T1000 (cell line): ENCODE data around the gene NFATC2.

Source experiments
- DNase-seq: peaks from one replicate; lab custom pipeline; 2025; ENCODE audit warnings: mixed read lengths; lab: John Stamatoyannopoulos, UW

NFATC2 gene

GRCh38 chr20:51429696-51430095 lies 112.8 kb downstream of the NFATC2 start:
- no peak for DNase-seq

- no peak for DNase-seq
Observed at GRCh38 chr20:51429144-51429482, 113.4 kb downstream of the NFATC2 start.

GRCh38 chr20:51428401-51429143 lies 113.9 kb downstream of the NFATC2 start:
- no peak for DNase-seq

DNA sequence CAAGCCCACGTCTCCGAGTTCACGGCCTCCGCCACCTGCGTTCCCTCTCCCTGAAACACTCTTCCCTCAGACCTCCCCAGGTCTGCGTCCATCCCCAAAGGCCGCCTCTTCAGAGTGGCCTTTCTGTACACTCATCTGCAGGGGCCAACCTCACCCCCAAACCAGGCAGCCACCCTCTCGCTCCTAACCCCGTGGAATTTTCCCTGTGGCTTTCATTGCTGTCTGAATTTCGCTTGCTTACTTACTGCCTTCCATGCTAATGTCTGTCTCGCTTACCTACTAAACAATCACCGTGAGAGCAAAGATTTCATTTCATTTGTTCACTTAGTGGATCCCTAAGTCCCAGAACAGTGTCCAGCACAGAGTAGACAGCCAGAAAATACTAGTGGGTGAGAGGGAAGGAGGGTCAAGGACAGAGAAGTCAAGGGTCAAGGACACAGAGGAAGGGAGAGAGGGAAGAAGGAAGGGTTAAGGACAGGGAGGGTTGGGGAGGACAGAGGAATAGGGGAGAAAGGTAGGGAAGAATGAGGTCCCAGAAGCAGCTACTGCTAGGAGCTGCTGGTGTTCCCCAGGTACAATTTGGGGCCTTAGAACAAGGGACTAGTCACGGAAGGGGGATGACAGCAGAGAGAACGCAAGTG lies 114.7 kb downstream of the NFATC2 start:
- no peak for DNase-seq

GRCh38 chr20:51426718-51427650 lies 115.5 kb downstream of the NFATC2 start:
- no peak for DNase-seq

GRCh38 chr20:51425347-51426106 lies 117.0 kb downstream of the NFATC2 start:
- DNase-seq, result no peak

- DNase-seq, result no peak
Observed at GRCh38 chr20:51424270-51425117, 118.0 kb downstream of the NFATC2 start.

DNA sequence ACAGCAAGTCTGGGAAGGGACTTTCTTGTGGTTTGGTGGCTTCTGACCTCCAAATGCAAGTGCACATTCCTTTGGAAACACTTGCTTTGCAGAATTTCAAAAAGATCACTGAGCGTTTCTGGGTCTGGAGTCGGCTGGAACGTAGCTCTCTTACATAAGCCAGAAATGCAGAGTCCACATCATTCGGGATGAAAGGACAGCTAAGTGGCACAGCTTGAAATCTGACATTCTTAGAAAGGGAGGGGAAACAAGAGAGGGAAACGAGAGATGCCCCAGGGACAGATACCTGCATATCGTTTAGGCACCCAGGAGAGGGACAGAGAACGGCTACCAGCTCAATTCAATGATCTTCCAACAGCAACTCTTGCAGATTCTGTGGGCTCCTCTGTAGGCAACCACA lies 118.7 kb downstream of the NFATC2 start:
- DNase-seq, result no peak

- DNase-seq, result no peak
Observed at GRCh38 chr20:51423290-51423667, 119.2 kb downstream of the NFATC2 start.

DNA sequence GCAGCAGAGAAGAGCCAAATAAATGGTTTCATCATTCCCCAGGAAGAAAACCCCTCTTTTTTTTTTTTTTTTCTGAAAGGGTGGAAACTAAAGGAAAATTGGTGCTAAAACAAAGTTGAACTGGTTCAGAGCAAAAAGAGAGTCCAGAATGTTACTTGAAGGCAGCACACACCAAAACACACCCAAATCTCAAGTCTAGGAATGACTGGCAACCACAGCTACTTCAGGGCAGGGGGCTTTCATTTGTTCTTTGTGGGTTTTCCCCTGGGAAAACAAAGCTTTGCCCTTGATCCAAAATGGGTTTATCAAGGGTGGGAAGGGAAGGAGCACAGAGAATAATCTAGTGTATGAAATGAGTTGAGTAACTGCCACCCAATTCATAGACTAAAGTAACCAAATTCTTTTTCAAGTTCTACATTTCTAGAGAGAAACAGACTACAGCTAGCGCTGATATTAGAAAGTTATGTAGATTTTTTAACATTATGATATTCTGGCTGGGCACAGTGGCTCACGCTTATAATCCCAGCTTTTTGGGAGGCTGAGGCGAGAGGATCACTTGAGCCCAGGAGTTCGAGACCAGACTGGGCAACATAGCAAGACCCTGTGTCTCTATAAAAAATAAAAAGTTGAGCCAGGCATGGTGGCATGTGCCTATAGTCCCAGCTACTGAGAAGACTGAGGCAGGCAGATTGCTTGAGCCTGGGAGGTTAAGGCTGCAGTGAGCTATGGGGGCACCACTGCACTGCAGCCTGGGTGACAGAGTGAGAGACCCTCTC lies 119.8 kb downstream of the NFATC2 start:
- DNase-seq, result no peak

DNA sequence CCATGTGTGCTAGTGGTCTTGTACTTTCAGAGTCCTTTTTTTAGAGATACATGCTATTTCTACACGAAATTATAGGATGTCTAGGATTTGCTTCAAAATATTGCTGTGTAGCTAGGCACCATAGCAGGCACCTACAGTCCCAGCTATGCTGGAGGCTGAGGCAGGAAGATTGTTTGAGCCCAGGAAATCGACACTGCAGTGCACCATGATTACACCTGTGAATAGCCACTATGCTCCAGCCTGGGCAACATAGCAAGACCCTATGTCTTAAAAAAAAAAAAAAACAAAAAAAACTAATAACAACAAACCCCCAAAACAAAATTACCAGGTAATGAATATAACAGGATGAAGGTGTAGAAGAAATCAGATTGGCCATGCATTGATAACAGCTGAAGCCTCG lies 121.7 kb downstream of the NFATC2 start:
- DNase-seq, result no peak

DNA sequence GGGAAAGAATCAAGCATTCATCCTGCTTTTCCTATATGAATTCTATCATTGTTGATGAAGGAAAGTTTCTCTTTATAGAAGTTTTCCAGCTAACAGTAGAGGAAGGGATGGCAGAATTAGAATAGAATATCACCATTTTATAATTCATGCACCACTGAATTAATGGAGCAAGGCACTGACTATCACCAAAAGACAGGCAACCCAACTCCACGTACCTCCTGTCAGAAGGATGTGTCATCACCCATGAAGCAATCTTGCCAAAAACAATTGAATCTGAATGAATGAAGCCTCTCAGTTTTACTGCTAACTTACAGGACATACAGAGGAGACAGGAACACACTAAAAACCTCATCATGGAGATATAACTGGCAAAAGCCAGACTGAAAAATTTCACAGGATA lies 122.4 kb downstream of the NFATC2 start:
- DNase-seq, result no peak

DNA sequence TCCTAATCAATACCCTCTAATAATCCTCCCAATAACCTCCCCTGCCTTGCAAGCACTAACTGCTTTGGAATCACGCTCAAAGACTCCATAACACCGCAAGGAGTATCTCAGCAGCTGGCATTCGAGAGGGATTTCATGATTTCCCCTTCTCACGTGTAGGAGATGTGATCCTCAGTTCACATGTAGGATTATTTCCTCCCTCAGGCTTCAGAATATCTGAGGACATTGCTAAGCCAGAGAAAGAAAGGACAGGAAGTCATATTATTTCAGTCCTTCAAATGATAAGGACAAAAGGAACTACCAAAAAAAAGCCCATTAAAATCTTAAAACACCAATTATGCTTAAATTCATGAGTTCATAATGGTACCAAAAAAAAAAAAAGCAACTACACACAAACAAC lies 122.9 kb downstream of the NFATC2 start:
- DNase-seq, result no peak

GRCh38 chr20:51419231-51419630 lies 123.3 kb downstream of the NFATC2 start:
- no peak for DNase-seq

- DNase-seq, result no peak
Observed at GRCh38 chr20:51418137-51418529, 124.4 kb downstream of the NFATC2 start.

- DNase-seq, result no peak
Observed at GRCh38 chr20:51417250-51418136, 125.0 kb downstream of the NFATC2 start.

DNA sequence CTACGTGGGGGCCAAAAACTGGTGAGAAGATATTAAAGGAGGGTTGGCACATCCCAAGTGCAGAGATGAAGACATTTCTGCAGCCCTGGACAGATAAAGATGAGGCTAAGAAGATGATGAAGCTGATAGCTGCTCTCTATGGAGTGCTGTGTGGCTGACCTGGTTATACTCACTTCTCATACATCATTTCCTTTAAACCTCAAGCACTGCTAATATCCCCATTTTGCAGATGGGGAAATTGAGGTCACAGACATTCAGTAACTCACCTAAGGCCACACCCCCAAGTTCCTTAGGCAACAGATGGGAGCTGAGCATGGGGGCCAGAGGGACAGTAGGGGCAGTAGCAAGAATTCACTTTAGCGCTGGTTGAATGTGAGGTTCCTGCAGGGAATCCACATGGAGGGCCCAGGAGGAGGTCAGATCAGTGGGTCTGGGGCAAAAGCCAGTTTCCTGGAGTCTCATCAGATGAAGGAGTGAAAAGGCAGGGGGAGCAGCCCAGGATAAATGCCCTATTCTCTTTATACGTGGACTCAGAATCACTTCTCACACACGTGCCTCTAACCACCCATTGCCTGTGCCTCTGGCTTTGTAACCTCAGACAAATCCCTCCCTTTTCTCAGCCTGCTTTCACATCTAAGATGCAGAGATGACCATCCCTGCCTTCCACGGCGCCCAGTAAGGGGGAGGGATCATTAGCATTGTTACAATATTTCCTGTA lies 125.8 kb downstream of the NFATC2 start:
- DNase-seq, result no peak

GRCh38 chr20:51413857-51414256 lies 128.7 kb downstream of the NFATC2 start:
- DNase-seq, result no peak
